ENCODE data around the gene LAMP5.

Gene LAMP5

GRCh38 chr20:9501473-9501872 lies 12.9 kb upstream of the LAMP5 start:
- no peak for DNase-seq

DNA sequence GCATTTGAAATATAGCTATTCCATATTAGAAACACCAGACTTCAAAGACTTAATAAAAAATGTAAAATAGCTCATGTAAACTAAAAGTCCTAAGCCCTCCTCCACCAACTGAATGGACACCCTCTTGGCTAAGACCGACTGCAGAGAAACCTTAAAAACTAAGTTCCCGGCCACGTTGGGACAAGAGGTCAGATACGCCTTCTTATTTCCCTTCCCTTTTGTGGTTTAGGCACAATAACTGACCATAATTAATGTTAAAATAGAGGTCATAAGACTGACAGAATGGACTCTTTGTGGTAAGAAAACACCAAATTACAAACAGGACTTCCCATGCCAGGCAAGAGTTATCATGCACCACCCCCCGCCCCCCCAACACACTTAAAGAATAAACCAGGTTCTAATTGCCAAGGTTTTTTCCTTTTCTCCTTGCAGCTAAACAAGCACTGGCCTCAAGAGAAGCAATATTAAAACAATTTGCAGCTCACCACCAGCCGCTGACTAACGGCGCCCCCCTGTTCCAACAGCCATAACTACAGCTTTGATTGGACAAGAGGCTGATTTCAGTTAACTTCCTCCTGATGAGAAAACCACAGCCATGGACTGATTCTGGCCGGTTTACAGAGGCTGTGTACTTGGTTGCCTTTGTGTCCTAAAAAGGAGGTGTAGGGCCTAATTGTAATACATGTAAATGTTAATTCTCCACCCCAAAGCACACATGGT lies 10.7 kb upstream of the LAMP5 start:
- peak; percentile 23 for DNase-seq

DNA sequence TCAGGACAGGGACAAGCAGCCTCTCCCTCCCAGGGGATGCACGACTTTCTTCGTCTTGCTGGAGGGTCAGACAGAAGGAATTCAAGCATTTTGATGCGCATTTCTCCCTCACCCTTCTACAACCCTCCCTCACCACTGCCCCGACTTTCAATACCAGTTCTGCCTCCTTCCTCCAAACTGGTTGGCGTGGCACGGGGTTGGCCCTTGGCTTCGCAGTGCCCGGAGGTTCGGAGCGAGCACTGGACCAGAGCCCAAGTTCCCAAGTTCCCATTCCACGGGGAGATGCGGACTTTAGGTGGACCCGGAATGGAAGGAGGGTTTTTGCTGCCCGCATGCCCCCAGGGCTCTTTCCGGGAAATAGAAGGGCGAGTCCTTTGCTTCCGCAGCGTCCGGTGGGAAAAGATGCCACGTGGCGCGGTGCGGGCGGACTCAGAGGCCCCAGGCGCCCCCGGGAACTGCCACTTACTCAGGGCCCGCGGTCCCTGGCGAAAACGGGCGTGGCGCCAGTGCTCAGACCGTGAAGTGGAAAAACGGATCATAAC lies 8.0 kb upstream of the LAMP5 start:
- peak; percentile 44 for DNase-seq

GRCh38 chr20:9506964-9507369 lies 7.4 kb upstream of the LAMP5 start:
- DNase-seq, result peak; percentile 49

- peak; percentile 55 for DNase-seq
Observed at GRCh38 chr20:9507544-9508239, 6.7 kb upstream of the LAMP5 start.

DNA sequence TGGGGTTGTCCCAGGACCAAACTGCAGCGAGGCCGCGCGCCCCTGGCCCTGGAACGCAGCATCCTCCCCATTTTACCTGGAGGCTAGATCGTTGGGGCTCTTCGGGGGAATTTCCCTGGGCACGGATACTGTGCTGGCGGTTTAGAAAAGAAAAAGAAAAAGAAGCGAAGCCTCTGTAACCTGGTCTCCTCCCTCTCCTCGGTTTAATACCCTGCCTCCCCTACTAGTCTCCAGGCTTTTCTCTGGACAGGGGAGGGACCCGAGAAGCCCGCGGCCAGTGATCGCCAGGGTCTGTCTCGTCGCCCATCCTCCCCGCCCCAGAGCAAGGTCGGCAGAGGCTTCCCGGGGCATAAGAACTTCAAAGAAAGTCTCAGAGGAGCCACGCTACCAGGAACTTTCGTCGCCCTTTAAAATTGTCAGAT lies 6.1 kb upstream of the LAMP5 start:
- DNase-seq, result no peak

DNA sequence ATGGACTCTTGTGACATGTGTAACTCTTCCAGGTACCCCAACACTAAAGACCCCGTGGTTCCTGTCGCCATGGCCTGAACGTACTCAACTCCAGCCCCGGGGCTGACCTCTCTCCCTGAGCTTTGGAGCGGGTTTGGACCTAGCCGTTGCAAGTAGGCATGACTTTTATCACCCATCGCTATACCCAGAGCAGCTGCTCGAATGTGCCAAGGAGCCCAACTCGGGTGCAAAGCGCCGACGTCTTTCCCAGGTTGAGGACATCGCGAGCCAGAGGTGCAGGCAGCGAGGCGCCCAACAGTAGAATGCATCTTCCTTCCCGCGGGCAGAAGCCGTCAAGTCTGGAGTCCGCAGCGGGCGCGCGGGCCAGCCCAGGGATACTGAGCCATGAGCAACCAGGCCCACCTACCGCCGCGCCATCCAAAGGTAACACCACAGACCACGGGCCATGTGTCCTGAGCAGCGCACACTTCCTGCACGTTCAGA lies 5.7 kb upstream of the LAMP5 start:
- no peak for DNase-seq

DNA sequence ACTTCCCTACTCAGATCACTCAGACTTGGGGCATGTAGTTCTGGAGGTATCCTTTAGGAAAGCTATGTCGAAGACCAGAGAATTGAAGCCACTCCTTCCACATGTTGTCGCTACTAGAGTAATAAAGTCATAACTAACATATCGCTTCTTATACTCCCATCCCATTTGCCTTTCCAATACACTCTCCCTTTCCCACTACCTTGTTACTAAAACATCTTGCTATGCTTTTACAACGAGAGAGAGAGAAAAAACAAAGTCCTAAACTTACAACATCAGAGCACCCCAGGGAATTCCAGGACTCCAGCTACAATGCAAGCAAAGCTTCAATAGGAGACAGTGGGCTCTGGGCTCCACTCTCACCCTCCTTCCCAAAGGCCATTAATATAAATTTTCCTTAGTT lies 5.1 kb upstream of the LAMP5 start:
- no peak for DNase-seq

GRCh38 chr20:9510911-9511310 lies 3.5 kb upstream of the LAMP5 start:
- DNase-seq, result no peak

GRCh38 chr20:9514072-9514460 lies 324 bp upstream of the LAMP5 start:
- no peak for DNase-seq

GRCh38 chr20:9515214-9515585 lies 810 bp downstream of the LAMP5 start:
- DNase-seq, result peak; percentile 35

- peak; percentile 38 for DNase-seq
Observed at GRCh38 chr20:9515741-9516233, 1.4 kb downstream of the LAMP5 start.

DNA sequence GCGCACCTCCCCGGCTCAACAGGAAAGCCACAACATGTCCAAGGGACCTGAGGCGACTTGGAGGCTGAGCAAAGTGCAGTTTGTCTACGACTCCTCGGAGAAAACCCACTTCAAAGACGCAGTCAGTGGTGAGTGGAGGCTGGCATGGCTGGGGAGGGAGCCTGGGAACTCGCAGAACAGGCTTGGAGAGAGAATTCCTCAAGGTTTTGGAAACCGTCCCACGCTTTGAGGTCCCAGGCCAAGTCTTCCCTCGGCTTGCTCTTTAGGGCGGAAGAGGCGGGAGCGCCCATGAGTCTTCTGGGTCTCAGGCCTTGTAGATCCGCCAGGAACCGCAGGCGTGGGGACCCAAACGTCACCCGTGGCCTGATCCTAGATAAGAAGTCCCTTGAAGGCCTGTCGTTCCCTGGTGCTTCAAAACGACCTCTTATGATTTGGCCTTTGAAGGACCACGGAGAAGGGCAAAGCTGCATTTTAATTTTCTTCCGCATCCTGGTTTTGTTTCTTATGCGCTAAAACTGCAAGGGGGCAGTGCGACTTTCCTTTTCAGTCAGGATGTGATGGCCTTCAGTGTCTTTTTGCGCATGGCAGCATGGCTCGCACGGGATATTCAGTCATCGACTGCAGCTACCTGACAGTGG lies 2.0 kb downstream of the LAMP5 start:
- DNase-seq, result no peak

DNA sequence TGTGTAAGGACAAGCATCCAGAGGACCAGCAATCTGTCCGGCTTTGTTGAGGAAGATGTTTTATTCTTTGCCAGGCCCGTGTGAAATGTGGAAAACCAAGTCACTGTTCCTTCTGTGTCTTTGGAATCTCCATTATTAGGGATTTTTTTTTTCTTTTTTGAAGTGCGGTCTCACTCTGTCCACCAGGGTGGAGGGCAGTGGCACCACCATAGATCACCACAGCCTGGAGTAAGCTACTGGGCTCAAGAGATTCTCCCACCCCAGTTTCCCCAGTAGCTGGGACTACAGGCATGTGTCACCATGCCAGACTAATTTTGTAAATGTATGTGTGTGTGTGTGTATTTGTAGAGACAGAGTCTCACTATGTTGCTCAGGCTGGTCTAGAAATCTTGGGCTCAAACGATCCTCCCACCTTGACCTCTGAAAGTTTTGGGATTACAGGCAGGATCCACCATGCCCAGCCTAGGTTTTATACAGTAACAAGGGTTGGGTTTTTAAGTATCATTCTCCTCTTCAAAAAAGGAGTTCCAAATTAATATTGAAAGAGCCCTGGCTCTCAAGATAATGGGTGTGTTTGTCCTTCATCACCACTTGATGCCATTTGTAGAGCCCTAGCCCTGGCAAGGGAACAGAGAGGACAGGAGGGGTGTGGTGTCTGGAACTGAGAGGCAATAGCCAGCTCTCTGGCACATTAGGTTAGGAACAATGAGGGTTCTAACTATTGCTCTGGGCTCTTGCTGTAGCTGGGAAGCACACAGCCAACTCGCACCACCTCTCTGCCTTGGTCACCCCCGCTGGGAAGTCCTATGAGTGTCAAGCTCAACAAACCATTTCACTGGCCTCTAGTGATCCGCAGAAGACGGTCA lies 3.1 kb downstream of the LAMP5 start:
- DNase-seq, result no peak

DNA sequence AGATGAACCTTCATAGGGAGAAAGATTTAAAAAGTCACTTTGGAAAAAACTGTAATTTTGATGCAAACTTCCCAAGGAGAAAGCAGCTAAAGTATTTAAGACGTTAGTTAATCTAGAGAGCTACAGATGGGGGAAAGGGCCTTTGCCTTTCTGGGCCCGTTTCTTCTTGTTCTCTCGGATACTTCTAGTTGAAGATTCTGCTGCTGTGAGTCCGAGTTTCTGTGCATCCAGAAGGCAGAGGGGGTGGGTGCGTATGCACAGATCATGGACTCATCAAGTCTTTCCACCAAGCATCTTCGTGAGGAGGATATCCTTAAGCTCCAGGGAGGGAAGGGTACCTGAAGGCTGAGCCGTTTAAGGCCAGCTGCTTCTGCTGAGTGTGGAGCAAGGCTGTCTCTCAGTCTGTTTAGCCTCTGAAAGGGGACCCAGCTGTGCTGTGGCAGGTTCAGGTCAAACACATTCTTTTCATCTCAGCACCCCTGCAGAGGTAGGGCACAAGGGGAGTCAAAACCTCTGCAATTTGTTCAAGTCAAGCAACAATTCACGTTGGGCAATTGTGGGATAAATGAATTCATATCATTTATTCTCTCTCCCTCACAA lies 4.3 kb downstream of the LAMP5 start:
- DNase-seq, result no peak

DNA sequence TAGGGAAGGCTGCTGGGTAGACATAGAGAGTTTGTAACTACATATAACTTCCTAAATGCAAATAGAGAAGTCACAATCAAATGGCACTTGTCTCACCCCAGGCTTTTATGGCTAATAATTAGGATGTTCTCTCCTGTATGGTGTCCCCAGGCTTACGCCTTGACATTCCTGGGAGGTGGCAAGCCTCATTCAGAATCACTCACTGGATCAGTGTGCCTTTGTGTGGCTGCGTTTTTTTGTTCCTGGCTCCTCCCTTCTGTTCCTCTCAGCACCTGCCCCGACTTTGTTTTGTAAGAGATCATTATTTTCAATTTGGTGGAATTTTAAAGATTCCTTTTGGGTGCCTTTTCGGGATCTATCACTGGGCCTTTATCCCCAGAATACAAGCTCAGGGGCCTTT lies 5.7 kb downstream of the LAMP5 start:
- no peak for DNase-seq

DNA sequence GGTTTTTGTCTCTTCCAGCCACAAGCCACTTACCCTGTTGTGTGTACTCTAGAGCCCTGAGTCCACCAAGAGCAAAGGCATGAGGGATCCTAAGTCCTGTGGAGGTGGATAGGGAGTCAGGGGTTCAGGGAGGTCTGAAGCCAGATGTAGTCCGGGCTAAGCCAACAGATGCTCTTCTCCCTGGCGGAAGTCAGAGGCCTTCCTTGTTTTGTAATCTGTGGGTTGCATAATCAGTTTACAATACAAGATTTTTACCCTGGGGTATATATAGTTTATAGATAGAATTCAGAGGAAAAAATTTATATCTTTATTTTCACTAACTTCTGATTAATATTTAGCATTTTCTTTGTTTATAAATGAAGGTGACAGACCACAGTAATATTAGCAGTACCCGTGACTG lies 9.2 kb downstream of the LAMP5 start:
- no peak for DNase-seq

GRCh38 chr20:9531581-9531980 lies 17.2 kb downstream of the LAMP5 start:
- DNase-seq, result no peak

GRCh38 chr20:9532069-9532838 lies 17.9 kb downstream of the LAMP5 start:
- no peak for DNase-seq

GRCh38 chr20:9534025-9534424 lies 19.6 kb downstream of the LAMP5 start:
- DNase-seq, result no peak

- no peak for DNase-seq
Observed at GRCh38 chr20:9535449-9535848, 21.1 kb downstream of the LAMP5 start.

Data from DMS53 (cell line).